Tibial artery (tissue), 4 donors: ENCODE data around the gene POLG2.
"Not testable (repeated sequence)": the region's sequence is repeated elsewhere in the genome, so short reads cannot be mapped to it uniquely, and the experiment has no call there.

Experiments
- DNase-seq, 2 donors: peaks; one replicate each; pipeline ENCODE4 v3.0.0-alpha.2; 2019
- H3K27ac ChIP-seq, 2 donors: fragments of 200-600 bp; sonication (generic) in 1 of 2; 1 replicate in 1 of 2; 2 replicates in 1 of 2; pipeline ENCODE4 v1.5.1; 2018 to 2019; ENCODE audit warnings: mild to moderate bottlenecking in 1 of 2
- H3K27me3 ChIP-seq, 2 donors: fragments of 200-600 bp; sonication (generic) in 1 of 2; one replicate each; pipeline versions ENCODE4 v1.5.1 to v1.6.0; 2016 to 2019
- H3K36me3 ChIP-seq, 3 donors: fragments of 200-600 bp; sonication (generic) in 2 of 3; one replicate each; pipeline ENCODE4 v1.5.1; 2016 to 2019; ENCODE audit warnings: mild to moderate bottlenecking in 2 of 3
- H3K4me1 ChIP-seq, 4 donors: fragments of 200-600 bp; sonication (generic) in 2 of 4; 1 replicate in 3 of 4; 2 replicates in 1 of 4; pipeline ENCODE4 v1.5.1; 2016 to 2019
- H3K4me3 ChIP-seq, 2 donors: fragments of 200-600 bp; sonication (generic) in 1 of 2; 1 replicate in 1 of 2; 2 replicates in 1 of 2; pipeline ENCODE4 v1.5.1; 2018 to 2019; ENCODE audit warnings: mild to moderate bottlenecking in 2 of 2
- H3K9me3 ChIP-seq, 3 donors: fragments of 200-600 bp; sonication (generic) in 1 of 3; one replicate each; pipeline ENCODE4 v1.5.1; 2016 to 2019
- CTCF ChIP-seq, 2 experiments: fragments of 200-600 bp in 1 of 2; fragments of 450-650 bp in 1 of 2; IDR thresholded peaks; one replicate each; pipeline ENCODE4 v1.5.1; 2017 to 2019; ENCODE audit warnings: antibody characterized with exemption in 2 of 2, mild to moderate bottlenecking in 1 of 2, moderate library complexity in 1 of 2
- intact Hi-C: fragments of 100-400 bp; cut with DNase I; formaldehyde crosslinking; loops from one replicate; pipeline ENCODE4 v1.15.0; 2023; ENCODE audit warnings: low total_unique reads

Gene POLG2

GRCh38 chr17:64431534-64431933, 65.3 kb downstream of the POLG2 start:
- Histone ChIP-seq H3K36me3 (no peaks in the 10 kb centered on the region), H3K4me1 (no peaks in the 10 kb centered on the region), H3K9me3 (no peaks in the 10 kb centered on the region), H3K4me3 (no peak overlapping the region), H3K27me3 (peaks cover 0 to 13% of the 10 kb centered on the region in 2 donors), H3K27ac (no peak overlapping the region)
- DNase-seq = no peak
- intact Hi-C loops = no loop called here
- TF ChIP-seq CTCF (IDR thresholded peaks at IDR 0.05) = no peak

GRCh38 chr17:64430036-64430435, 66.8 kb downstream of the POLG2 start:
- H3K4me3 ChIP-seq, H3K27ac ChIP-seq, H3K4me1 ChIP-seq, H3K9me3 ChIP-seq, DNase-seq, intact Hi-C loops, H3K36me3 ChIP-seq: not testable (repeated sequence)
- H3K27me3 ChIP-seq = peaks cover 0 to 13% of the 10 kb centered on the region in 2 donors

GRCh38 chr17:64428406-64428805, 68.4 kb downstream of the POLG2 start:
- Histone ChIP-seq H3K27me3 (peaks cover 0 to 13% of the 10 kb centered on the region in 2 donors), H3K9me3 (no peaks in the 10 kb centered on the region), H3K4me1 (no peaks in the 10 kb centered on the region), H3K36me3 (no peaks in the 10 kb centered on the region), H3K4me3 (no peak overlapping the region), H3K27ac (no peak overlapping the region)
- DNase-seq = no peak
- intact Hi-C loops = no loop called here
- TF ChIP-seq CTCF (IDR thresholded peaks at IDR 0.05) = no peak
